ENCODE data around the gene GDPD1. TPM values are rescaled to one million over a fixed set of nuclear protein-coding genes. Genes with fewer than 3 reads are reported as not detected.
A peak's percentile ranks its signal among the peaks of the same experiment; 100 is the strongest.

GDPD1 gene
- total and polyA plus RNA-seq, 9 of the 15 experiments (the other 6 are each of a cell fraction or from before 2014, with no cell fraction given) = 5.7 to 15.2 (median 9.3) TPM

GRCh38 chr17:59220328-59221158 lies at the start of gene GDPD1 (continued):
- TF ChIP-seq MNT (conservative IDR thresholded peaks at IDR 0.05) = peak; percentile 23 to 57; a peak in 3 of 4 replicates
- no peak for TF ChIP-seq TAF7 (tag; IDR thresholded peaks at IDR 0.05)
- TF ChIP-seq ZNF512 (tag; IDR thresholded peaks at IDR 0.05) = no peak
- TF ChIP-seq FOXO4 (CRISPR knock-in tag; IDR thresholded peaks at IDR 0.05) = no peak
- TF ChIP-seq CCNT2 (IDR thresholded peaks at IDR 0.05; ENCODE audit: borderline replicate concordance, extremely low read depth, insufficient read length, low read depth, low read length) = peak; percentile 45
- TF ChIP-seq NR4A1 (CRISPR knock-in tag; IDR thresholded peaks at IDR 0.05) = no peak
- TF ChIP-seq NR4A1 (tag; IDR thresholded peaks at IDR 0.05) = no peak
- TF ChIP-seq TAF9B (IDR thresholded peaks at IDR 0.05; ENCODE audit: partially characterized antibody) = peak; percentile 35
- peak; percentile 9 for TF ChIP-seq POU5F1 (IDR thresholded peaks at IDR 0.05; ENCODE audit: borderline replicate concordance, low read depth, low read length, partially characterized antibody)
- no peak for TF ChIP-seq SAFB2 (IDR thresholded peaks at IDR 0.05; ENCODE audit: borderline replicate concordance, low read depth, low read length, severe bottlenecking)
- TF ChIP-seq ELK3 (CRISPR knock-in tag; IDR thresholded peaks at IDR 0.05) = no peak
- TF ChIP-seq ADNP (tag; IDR thresholded peaks at IDR 0.05) = no peak
- no peak for TF ChIP-seq ZNF830 (CRISPR knock-in tag; IDR thresholded peaks at IDR 0.05)
- TF ChIP-seq CBX3 (IDR thresholded peaks at IDR 0.05; ENCODE audit: borderline replicate concordance in 1 of 2, low read length in 2 of 2) = peak in 1 of 2 experiments; percentile 59; a peak in 1 of 3 replicates
- TF ChIP-seq TCF3 (CRISPR knock-in tag; IDR thresholded peaks at IDR 0.05) = no peak
- TF ChIP-seq SNRNP70 (optimal IDR thresholded peaks at IDR 0.05; ENCODE audit: low read depth, low read length) = no peak
- TF ChIP-seq NFE2L1 (tag; IDR thresholded peaks at IDR 0.05; ENCODE audit: borderline replicate concordance, low read depth) = no peak
- no peak for TF ChIP-seq RFX7 (CRISPR knock-in tag; IDR thresholded peaks at IDR 0.05)
- TF ChIP-seq ZC3H11A (IDR thresholded peaks at IDR 0.05; ENCODE audit: low read depth, low read length) = no peak
- TF ChIP-seq ARID3B (CRISPR knock-in tag; IDR thresholded peaks at IDR 0.05; ENCODE audit: borderline replicate concordance) = no peak

Data from K562 (cell line).